GM19372 (cell line): ENCODE data around the gene CMTM2.
"Not testable (repeated sequence)": the region's sequence is repeated elsewhere in the genome, so short reads cannot be mapped to it uniquely, and the experiment has no call there.

ENCODE experiments used
- ATAC-seq: cut with Tn5 transposase; IDR thresholded peaks from one replicate; pipeline ENCODE4 v1.9.1; 2021; ENCODE audit warnings: mild to moderate bottlenecking, low read depth, moderate library complexity; ENCODE audit not compliant: unreplicated experiment

The CMTM2 gene

DNA sequence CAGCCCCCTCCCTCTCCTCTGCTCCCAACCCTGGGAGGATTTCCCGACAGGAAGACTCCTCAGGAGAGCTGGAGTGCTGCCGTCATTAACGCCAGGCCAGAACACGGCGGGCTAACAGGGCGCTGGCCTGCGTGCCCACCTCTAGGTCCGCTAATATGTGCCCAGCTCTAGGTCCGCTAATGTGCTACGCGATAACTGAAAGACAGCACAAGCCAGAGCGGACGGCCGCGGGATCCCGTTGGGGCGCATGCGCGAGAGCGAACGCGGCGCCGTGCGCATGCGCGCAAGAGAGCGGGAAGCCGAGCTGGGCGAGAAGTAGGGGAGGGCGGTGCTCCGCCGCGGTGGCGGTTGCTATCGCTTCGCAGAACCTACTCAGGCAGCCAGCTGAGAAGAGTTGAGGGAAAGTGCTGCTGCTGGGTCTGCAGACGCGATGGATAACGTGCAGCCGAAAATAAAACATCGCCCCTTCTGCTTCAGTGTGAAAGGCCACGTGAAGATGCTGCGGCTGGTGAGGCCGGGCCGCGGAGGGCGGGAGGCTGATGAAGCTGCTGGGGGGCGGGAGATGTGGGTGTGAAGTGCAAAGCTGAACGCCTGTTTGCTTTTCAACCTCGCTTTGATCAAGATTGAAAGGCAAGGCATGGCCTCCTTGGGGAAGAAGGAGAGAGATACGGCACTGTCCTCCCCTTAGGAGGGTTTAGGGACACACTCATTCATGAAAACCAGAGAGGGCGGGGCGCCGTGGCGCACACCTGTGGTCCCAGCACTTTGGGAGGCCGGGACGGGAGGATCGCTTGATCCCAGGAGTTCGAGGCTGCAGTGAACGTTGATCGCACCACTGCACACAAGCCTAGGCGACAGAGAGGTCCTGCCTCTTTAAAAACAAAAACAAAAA lies 26.7 kb upstream of the CMTM2 start, which contains the start of gene CKLF:
Gene CKLF, plus strand, starts transcription at position 291 of the 892 bp plus-strand sequence. Its CDS starts 140 bp downstream, at position 431.
- ATAC-seq, result peak; percentile 69

DNA sequence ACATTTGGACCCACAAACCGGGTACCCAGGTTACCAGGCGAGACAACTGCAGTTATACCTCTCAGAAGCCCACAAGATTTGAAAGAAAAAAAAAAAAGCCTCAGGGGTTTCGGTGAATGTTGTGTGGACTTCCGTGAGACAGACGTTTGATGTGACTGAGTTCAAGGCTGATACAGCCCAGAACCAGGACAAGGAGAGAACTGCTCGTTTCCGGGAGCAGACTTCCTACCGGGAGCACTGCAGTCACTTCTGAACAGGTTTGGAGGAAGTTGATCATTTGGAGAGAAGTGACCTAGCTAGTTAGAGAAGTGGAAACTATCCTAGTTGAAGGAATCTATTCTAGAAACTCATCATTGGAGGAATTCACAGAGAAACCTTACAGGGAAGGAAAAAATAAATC lies 26.0 kb upstream of the CMTM2 start:
- ATAC-seq, result no peak

DNA sequence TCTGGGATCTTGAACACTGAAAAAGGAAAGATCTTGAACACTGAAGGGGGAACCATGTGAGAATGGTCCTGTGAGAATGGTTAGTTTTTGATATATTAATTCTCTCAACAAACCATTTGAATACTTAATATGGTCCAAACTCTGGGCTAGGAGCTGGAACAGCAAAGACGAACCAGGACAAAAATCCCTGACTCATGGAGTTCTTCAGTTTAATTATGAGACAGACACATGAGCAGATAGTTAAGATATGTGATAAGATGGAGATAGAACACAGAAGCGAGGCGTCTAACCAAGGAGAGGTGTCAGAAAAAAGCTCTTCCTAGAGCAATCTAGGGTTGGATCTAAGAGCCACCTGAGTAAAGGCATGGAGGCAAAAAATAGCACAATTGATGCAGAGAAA lies 25.2 kb upstream of the CMTM2 start:
- ATAC-seq, result no peak

DNA sequence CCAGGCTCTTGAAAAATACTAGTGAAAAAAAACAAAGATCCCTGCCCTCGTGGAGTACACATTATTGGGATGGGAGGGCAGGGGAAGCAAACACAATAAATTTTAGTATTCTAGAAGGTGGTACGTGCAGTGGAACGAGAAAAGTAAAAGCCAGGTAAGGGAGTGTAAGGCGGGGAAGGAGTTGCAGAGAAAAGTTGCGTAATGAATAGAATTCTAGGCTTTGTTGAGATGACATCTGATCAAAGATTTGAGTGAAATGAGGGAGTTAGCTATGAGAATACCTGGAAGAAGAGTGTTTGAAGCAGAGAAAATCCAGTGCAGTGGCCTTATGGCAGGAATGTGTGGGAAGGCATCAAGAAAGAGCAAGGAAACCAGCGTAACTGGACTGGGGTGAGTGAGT lies 24.8 kb upstream of the CMTM2 start:
- ATAC-seq, result no peak

DNA sequence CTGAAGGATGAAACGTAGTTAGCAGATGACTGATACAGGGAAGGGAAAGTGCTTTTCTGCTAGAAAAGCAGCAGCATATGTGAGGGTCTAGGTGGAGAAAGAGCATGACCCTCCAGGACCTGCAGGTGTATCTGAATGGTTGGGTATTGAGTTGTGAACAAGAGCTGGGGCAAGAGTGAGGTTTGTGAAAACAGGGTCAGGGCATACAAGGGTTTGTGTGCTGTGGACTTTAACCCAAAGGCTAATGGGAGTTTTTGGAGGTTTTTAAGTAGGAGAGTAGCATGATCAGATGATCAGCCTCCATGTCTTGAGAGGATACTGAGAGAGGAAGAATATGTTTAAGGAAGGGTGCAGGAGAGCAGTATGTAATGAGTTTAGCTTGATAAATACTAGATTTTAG lies 19.2 kb upstream of the CMTM2 start:
- ATAC-seq, result no peak

DNA sequence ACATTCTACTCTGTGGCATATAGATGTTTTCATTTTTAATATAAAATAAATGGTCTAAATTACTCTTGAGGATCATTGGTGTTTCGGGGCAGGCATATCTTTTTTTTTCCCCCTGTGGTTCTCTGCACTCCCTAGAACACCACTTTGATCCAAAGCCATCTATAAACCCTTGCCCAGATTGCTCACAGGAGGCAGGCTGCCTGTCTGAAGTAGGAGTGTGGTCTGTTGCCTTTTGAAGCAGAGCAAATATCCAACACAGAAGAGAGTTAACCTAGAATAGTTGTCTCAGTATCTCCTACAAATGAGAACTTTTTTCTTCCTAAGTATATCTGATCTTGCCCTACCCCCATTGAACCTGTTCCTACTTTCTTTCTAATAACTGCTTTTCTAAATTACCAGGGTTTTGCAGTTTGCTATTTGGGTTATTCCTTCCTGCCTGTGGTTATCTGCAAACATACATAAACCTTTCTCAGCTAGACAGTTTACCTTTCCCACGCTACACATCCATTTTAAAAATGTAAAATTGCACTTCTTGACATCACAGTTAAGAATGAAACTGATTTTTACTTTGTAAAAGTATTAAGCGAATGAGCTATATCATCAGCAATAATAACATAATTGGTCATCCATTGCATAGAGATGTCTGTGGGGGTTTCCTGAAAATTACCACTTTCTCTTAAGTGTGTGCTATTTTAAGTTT lies 17.7 kb upstream of the CMTM2 start:
- no peak for ATAC-seq

DNA sequence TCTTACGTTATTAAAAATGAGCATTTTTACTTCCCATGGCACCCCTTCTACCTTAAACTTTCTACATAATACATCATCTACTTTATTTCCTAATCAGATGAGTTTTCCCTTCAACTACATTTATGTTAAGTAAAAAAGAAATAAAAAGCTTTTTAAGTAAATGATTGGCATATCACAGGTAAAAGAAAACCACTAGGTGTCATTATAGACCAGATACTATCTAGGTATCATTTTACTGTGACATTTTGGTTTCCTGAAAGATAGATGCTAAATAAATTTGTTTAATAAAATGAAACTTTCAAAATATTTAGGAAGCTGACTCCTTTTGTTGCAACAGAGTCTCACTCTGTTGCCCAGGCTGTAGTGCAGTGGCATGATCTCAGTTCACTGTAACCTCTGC lies 16.9 kb upstream of the CMTM2 start:
- ATAC-seq, result no peak

DNA sequence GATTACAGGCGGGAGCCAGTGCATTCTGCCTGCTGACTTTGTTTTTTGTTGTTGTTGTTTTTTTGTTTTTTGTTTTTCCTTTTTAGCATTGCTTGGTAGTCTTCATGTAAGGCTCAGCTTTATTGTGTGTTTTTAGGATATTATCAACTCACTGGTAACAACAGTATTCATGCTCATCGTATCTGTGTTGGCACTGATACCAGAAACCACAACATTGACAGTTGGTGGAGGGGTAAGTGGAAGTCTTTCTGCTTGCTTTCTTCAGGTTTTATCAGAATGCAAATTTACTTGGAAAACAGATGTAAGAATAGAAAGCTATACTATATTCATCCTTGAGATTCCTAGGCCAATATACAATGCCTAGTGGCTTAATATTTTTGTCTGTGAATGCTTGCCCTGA lies 16.3 kb upstream of the CMTM2 start:
- ATAC-seq, result no peak

DNA sequence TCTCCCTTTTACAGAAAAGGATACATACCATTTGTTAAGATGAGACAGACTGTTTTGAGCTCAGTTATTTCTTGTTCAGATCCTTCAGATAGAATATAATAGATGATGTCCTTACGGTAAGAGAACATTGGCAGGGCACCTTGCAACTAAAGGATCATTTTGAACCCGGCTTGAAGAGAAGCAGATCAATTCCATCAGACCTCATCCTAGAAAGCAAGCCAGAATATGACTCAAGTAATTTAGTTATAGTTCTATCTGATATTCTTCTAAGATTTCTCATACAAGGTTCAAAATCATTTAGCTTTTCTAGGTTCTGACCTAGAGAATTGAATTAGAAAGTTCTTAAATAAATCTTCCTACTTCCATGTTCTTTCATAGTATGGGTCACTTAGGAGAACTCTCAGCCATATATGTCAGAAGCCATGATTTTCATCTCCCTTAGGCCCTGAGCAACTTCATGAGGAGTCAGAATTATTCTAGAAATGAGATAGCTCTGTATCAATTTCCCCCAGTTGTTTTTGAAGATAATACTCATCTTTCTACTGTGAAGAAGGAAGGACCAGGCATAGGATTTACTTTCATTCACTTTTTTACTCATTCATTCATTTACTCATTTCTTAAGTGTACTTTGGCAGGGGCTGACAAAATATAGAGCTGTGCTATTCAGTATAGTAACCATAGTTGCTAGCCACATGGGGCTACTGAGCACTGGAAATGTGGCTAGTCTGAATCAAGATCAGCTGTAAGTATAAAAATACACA lies 15.5 kb upstream of the CMTM2 start:
- no peak for ATAC-seq

DNA sequence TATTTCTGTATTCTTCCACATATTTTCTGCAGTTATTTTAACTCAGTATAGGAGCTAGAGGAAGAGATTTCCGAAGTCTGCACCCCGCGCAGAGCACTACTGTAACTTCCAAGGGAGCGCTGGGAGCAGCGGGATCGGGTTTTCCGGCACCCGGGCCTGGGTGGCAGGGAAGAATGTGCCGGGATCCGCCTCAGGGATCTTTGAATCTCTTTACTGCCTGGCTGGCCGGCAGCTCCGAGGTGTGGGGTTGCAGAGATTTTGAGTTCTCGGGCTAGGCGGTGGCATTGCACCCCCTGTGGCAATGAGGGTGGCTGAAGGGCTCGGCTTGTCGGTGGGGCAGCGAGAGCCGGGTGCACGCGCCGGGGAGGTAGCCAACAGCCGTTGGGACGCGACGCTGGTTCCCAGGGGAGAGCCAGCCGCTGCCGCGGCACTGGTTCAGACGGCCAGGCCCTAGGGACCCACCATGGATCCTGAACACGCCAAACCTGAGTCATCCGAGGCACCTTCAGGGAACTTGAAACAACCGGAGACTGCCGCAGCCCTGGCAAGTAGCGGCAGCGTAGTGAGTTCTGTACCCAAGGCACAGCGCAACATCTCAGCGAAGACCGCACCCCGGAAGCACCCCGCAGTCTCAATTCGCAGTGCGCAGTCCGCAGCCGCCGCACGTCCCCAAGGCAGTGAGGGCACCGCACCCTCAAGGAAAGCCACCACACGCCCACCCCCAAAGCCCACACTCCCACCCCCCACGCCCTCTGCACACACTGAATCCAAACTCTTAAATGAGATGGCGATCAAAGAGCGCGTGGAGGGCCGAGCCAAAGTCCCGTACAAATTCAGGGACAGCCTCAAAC lies 13.0 kb upstream of the CMTM2 start, which contains the start of gene CMTM1:
Gene CMTM1, plus strand, starts transcription at position 389 of the 851 bp plus-strand sequence. Its CDS starts 75 bp downstream, at position 464.
- ATAC-seq, result no peak

DNA sequence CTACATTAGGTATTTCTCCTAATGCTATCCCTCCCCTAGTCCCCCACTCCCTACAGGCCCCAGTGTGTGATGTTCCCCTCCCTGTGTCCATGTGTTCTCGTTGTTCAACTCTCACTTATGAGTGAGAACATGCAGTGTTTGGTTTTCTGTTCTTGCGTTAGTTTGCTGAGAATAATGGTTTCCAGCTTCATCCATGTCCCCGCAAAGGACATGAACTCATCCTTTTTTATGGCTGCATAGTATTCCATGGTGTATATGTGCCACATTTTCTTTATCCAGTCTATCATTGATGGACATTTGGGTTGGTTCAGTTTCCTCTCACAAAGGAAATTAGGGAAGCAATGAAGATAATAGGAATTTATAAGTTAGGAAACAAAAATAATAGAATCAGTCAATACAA lies 12.0 kb upstream of the CMTM2 start:
- ATAC-seq, result not testable (repeated sequence)

DNA sequence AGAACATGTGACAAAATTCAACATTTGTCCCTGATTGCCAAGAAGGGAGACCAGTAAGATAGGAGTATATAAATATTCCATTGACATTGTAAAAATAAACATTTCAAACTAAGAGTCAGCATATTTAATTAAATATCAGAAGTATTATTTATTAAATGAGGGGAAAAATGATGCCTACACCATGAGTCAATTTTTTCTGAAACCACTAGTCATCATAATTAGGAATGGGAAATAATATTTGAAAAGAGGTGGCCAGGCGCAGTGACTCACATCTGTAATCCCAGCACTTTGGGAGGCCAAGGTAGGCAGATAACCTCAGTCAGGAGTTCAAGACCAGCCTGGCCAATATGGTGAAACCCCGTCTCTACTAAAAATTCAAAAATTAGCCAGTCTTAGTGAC lies 10.9 kb upstream of the CMTM2 start:
- ATAC-seq, result no peak

DNA sequence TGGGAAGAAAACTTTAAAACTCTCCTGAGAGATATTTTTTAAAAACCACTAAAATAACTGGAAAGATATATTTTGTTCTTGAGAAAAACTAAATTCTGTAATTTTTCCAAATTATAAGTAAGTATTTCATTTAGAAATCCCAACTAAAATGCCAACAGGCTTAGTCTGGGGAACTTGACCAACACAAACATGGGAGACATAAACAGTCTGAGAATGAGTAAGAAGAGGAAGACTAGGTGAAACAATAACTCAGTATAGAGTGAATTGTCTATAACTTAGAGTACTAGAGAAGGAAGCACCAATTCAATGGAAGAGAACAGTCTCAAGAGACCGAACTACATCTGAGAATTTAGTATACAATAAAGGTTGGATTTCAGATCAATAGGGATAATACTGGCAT lies 10.1 kb upstream of the CMTM2 start:
- no peak for ATAC-seq

DNA sequence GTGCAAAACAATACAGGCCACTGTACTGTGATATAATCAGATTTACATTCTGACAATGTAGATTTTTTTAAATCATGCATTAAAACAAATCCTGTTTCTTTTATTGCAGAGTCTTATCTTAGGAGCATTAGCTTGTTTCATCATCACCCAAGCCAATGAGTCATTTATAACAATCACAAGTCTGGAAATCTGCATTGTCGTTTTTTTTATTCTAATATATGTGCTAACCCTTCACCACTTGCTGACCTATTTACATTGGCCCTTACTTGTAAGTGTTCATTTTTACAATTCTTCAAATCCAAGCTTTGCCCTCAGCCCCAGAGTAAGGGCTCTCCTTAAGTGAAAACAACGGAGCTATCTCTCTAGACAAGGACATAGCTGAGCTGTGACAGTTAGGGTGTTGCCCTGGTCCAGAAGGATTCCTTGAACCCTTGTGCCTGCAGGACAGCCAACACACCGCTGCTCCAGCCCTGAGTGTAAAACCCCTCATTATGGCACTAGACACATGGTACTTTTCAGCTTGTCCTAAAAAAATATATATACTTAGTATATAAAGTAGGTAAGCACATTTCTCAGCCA lies 9.3 kb upstream of the CMTM2 start:
- ATAC-seq, result no peak

DNA sequence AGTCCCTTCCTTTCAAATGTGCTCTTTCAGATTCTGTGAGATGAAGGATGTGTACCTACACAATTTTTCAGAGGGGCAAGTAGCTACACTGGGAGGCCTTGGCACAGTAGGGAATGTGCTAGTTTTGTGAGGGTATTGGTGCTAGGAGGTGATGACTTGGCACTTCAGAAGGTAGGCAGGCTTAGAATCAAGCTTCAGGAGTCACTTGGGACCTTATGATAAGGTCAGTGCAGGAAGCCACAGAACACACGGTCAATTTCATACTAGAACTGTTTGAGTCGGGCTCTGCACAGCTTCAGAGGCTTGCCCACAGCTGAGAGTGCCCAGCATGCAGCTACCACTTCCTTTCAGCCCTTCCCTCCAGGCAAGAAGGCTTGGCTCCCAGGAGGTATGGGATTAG lies 6.9 kb upstream of the CMTM2 start:
- ATAC-seq, result no peak

DNA sequence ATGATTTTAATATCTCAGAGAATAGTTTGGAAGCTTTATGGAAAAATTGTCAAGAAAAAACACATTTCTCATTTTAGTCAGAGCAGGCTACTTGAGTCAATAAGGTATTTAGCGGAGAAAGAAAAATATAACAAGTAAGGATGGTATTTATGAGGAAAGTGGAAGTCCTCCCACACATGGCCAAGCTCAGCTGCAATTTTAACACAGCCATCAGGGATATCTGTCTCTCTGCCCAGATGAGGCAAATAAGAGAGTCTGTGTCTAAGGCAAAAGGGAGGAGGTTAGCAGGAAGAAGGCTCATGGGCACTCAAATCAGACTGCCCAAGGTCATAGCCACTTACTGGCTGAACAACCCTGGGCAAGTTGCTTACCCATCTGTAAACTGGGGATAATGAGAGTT lies 5.2 kb upstream of the CMTM2 start:
- ATAC-seq, result no peak

DNA sequence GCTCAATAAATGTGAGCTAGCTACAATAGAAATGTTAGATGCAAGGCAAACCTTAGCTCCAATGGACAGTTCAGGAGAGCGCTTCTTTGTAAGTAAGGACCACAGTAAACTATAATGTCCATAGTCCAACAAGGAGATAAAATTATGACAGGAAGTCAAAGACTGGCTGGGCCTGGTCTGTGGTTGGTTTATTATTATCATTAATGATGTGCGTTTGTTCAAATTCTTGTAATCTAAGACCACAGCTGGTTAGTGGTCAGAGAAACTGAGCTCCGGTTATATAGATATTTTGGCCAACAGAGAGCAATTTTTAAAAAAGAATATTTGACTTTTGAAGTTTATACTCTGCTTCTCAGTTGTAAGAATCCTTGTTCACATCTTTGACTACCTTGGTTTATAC lies 4.7 kb upstream of the CMTM2 start:
- no peak for ATAC-seq

DNA sequence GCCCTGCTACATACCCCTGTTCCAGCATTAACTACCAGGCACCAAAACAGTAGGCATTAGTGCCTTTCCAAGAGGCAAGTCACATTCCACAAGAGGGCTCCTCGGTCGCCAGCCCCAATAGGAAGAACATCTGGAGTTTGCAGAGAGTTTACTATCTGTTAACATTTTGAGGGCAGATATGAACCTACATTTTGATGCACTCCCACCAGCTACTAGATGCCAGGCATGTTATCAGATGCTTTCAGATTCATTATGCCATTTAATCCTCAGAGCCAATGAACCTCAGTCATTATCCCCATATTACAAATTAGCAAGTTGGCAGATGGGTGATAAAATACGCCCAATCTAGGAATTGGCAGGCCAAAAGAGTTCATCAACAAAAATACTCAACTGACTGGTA lies 4.2 kb upstream of the CMTM2 start:
- no peak for ATAC-seq

DNA sequence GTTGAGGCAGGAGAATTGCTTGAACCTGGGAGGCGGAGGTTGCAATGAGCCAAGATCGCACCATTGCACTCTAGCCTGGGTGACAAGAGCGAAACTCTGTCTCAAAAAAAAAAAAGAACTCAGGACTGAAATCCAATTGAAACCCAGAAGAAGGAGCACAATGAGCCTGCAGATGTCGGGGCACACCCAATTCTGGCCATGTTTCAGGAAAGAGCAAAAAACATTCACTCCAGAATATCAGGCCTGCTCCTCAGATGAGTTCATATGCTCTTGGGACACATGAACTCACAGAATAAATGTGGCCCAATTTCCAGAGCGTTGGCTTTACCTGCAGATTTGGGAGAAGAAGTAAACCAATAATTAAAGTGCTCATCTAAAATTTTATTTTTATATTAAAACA lies 3.0 kb upstream of the CMTM2 start:
- ATAC-seq, result no peak
